Loucy (cell line): Measurements from ENCODE around the gene EED.

ENCODE experiments used
- H2AFZ ChIP-seq: fragments of 200-600 bp; sonication (generic); 2 replicates; pipeline ENCODE4 v1.6.0; 2016; ENCODE audit warnings: antibody characterized with exemption, mild to moderate bottlenecking, low read length, moderate library complexity
- H3F3A ChIP-seq: fragments of 200-600 bp; 2 replicates; pipeline ENCODE4 v1.6.0; 2016; ENCODE audit warnings: antibody characterized with exemption, low read depth, mild to moderate bottlenecking
- H3K27me3 ChIP-seq: fragments of 200-600 bp; sonication (generic); 2 replicates; pipeline ENCODE4 v1.6.1; 2014; ENCODE audit warnings: low read length, mild to moderate bottlenecking; ENCODE audit not compliant: insufficient read depth, poor library complexity, severe bottlenecking
- H3K36me3 ChIP-seq: fragments of 200-600 bp; sonication (generic); 2 replicates; pipeline ENCODE4 v1.6.1; 2016; ENCODE audit warnings: low read length; ENCODE audit not compliant: insufficient read depth
- H3K4me1 ChIP-seq: fragments of 200-600 bp; sonication (generic); 2 replicates; pipeline ENCODE4 v1.5.1; 2014; ENCODE audit warnings: low read length, mild to moderate bottlenecking; ENCODE audit not compliant: insufficient read depth, poor library complexity, severe bottlenecking
- H3K4me2 ChIP-seq: fragments of 200-600 bp; sonication (generic); 2 replicates; pipeline ENCODE4 v1.6.0; 2014; ENCODE audit warnings: antibody characterized with exemption, low read length, low read depth, mild to moderate bottlenecking; ENCODE audit not compliant: poor library complexity, severe bottlenecking
- H3K4me3 ChIP-seq: fragments of 200-600 bp; sonication (generic); 2 replicates; pipeline ENCODE4 v1.5.1; 2014; ENCODE audit warnings: low read length, mild to moderate bottlenecking, mixed read lengths; ENCODE audit not compliant: poor library complexity, severe bottlenecking
- H3K79me2 ChIP-seq: fragments of 200-600 bp; sonication (generic); 2 replicates; pipeline ENCODE4 v1.6.1; 2014; ENCODE audit warnings: low read length; ENCODE audit not compliant: insufficient read depth
- H3K9ac ChIP-seq: fragments of 200-600 bp; sonication (generic); 2 replicates; pipeline ENCODE4 v1.6.0; 2014; ENCODE audit warnings: mild to moderate bottlenecking, low read depth, low read length, moderate library complexity; ENCODE audit not compliant: poor library complexity, severe bottlenecking
- H3K9me2 ChIP-seq: fragments of 200-600 bp; sonication (generic); replicated peaks from 2 replicates; pipeline ENCODE4 v1.6.1; 2016; ENCODE audit warnings: low read depth, low read length, mixed read lengths
- H3K9me3 ChIP-seq: fragments of 200-600 bp; sonication (generic); 2 replicates; pipeline ENCODE4 v1.6.1; 2014; ENCODE audit warnings: mild to moderate bottlenecking, antibody characterized with exemption, low read length, low read depth; ENCODE audit not compliant: insufficient read depth
- H4K20me1 ChIP-seq: fragments of 200-600 bp; sonication (generic); 2 replicates; pipeline ENCODE4 v1.6.0; 2014; ENCODE audit warnings: antibody characterized with exemption, low read length, mild to moderate bottlenecking; ENCODE audit not compliant: insufficient read depth, poor library complexity, severe bottlenecking
- CTCF ChIP-seq: fragments of 200-600 bp; sonication (generic); conservative IDR thresholded peaks from 2 replicates; pipeline ENCODE4 v1.5.1; 2014; ENCODE audit warnings: mild to moderate bottlenecking, antibody characterized with exemption, low read length
- EZH2phosphoT487 ChIP-seq: fragments of 200-600 bp; IDR thresholded peaks from 2 replicates; pipeline ENCODE4 v1.6.1; 2018; ENCODE audit warnings: antibody characterized with exemption, mild to moderate bottlenecking, moderate library complexity, borderline replicate concordance

The EED gene

GRCh38 chr11:86232556-86232955 is 12.0 kb upstream of the EED start:
- Histone ChIP-seq H3K9ac (no peak overlapping the region), H3K79me2 (no peaks in the 10 kb centered on the region), H3K36me3 (no peaks in the 10 kb centered on the region), H3K9me2 (no peaks in the 10 kb centered on the region), H4K20me1 (no peaks in the 10 kb centered on the region), H2AFZ (no peak overlapping the region), H3K9me3 (no peaks in the 10 kb centered on the region), H3K27me3 (no peaks in the 10 kb centered on the region), H3K4me1 (no peaks in the 10 kb centered on the region), H3K4me2 (no peak overlapping the region), H3K4me3 (no peak overlapping the region), H3F3A (no peaks in the 10 kb centered on the region)
- TF ChIP-seq CTCF (no peak), EZH2phosphoT487 (no peak)

- Histone ChIP-seq H3K79me2 (no peaks in the 10 kb centered on the region), H4K20me1 (no peaks in the 10 kb centered on the region), H3K4me2 (no peak overlapping the region), H3F3A (no peaks in the 10 kb centered on the region), H3K36me3 (no peaks in the 10 kb centered on the region), H3K9me3 (no peaks in the 10 kb centered on the region), H3K27me3 (no peaks in the 10 kb centered on the region), H3K9ac (no peak overlapping the region), H2AFZ (no peak overlapping the region), H3K4me3 (no peak overlapping the region), H3K4me1 (no peaks in the 10 kb centered on the region), H3K9me2 (no peaks in the 10 kb centered on the region)
- TF ChIP-seq EZH2phosphoT487 (no peak), CTCF (no peak)
Measured at GRCh38 chr11:86234831-86235461, 9.6 kb upstream of the EED start.

GRCh38 chr11:86237267-86237804 is 7.2 kb upstream of the EED start:
- no peak for TF ChIP-seq CTCF

More at GRCh38 chr11:86237267-86237804, 7.2 kb upstream of the EED start:
- Histone ChIP-seq H3K4me1 (no peaks in the 10 kb centered on the region), H3K9me2 (no peaks in the 10 kb centered on the region), H3K36me3 (no peaks in the 10 kb centered on the region), H3K4me3 (no peak overlapping the region), H2AFZ (no peak overlapping the region), H3K9me3 (no peaks in the 10 kb centered on the region), H3K27me3 (no peaks in the 10 kb centered on the region), H3K4me2 (no peak overlapping the region), H3K9ac (no peak overlapping the region), H3K79me2 (no peaks in the 10 kb centered on the region), H3F3A (no peaks in the 10 kb centered on the region), H4K20me1 (no peaks in the 10 kb centered on the region)
